Hepatocyte (in vitro differentiated cells): Measurements from ENCODE around the gene LCE3D. TPM values are rescaled to one million over a fixed set of nuclear protein-coding genes. Genes with fewer than 3 reads are reported as not detected.

Source experiments
- DNase-seq: peaks from one replicate; pipeline ENCODE4 v3.0.0-alpha.2; 2016; ENCODE audit warnings: low spot score
- H2AFZ ChIP-seq: fragments of 200-600 bp; sonication (generic); 2 replicates; pipeline ENCODE4 v1.6.0; 2016; ENCODE audit warnings: antibody characterized with exemption, mild to moderate bottlenecking
- H3K27ac ChIP-seq: fragments of 200-600 bp; sonication (generic); 2 replicates; pipeline ENCODE4 v1.5.1; 2016; ENCODE audit warnings: mild to moderate bottlenecking
- H3K27me3 ChIP-seq: fragments of 200-600 bp; sonication (generic); 2 replicates; pipeline ENCODE4 v1.6.1; 2016
- H3K36me3 ChIP-seq: fragments of 200-600 bp; sonication (generic); replicated peaks from 2 replicates; pipeline ENCODE4 v1.5.1; 2016; ENCODE audit warnings: low read depth; ENCODE audit not compliant: insufficient read depth
- H3K4me1 ChIP-seq: fragments of 200-600 bp; sonication (generic); 2 replicates; pipeline ENCODE4 v1.5.1; 2016; ENCODE audit warnings: mild to moderate bottlenecking, moderate library complexity; ENCODE audit not compliant: insufficient read depth
- H3K4me2 ChIP-seq: fragments of 200-600 bp; sonication (generic); 2 replicates; pipeline ENCODE4 v1.6.0; 2016
- H3K4me3 ChIP-seq: fragments of 200-600 bp; sonication (generic); 2 replicates; pipeline ENCODE4 v1.5.1; 2016; ENCODE audit warnings: mild to moderate bottlenecking
- H3K79me2 ChIP-seq: fragments of 200-600 bp; sonication (generic); 2 replicates; pipeline ENCODE4 v1.6.0; 2017; ENCODE audit warnings: mild to moderate bottlenecking
- H3K9me2 ChIP-seq: fragments of 200-600 bp; sonication (generic); replicated peaks from 2 replicates; pipeline ENCODE4 v1.6.0; 2017; ENCODE audit warnings: mild to moderate bottlenecking; ENCODE audit not compliant: insufficient read depth
- H3K9me3 ChIP-seq: fragments of 200-600 bp; sonication (generic); 2 replicates; pipeline ENCODE4 v1.5.1; 2016; ENCODE audit warnings: low read depth, mild to moderate bottlenecking
- H4K20me1 ChIP-seq: fragments of 200-600 bp; sonication (generic); 2 replicates; pipeline ENCODE4 v1.6.0; 2016; ENCODE audit warnings: mild to moderate bottlenecking; ENCODE audit not compliant: insufficient read depth, poor library complexity, severe bottlenecking
- EZH2 ChIP-seq: fragments of 200-600 bp; sonication (generic); IDR thresholded peaks from 2 replicates; pipeline ENCODE4 v1.6.1; 2016; ENCODE audit warnings: antibody characterized with exemption, mild to moderate bottlenecking, borderline replicate concordance
- EZH2phosphoT487 ChIP-seq: fragments of 200-600 bp; sonication (generic); IDR thresholded peaks from one replicate; pipeline ENCODE4 v1.6.1; 2018; ENCODE audit warnings: antibody characterized with exemption, mild to moderate bottlenecking, low read depth, moderate library complexity; ENCODE audit not compliant: unreplicated experiment, severe bottlenecking
- whole genome bisulfite sequencing: methylation state at CpG from one replicate; pipeline ENCODE4 v1.1.6; 2016; ENCODE audit warnings: low lambda C conversion rate; ENCODE audit errors: missing lambda C conversion rate; 5-methylcytosine and 5-hydroxymethylcytosine counted together
- polyA plus RNA-seq: library from polyadenylated mRNA; unstranded; fragments of >200 nt; fragmentation: Nextera tagmentation; extraction: Ambion mirVana; gene quantifications from 2 replicates; pipeline ENCODE4 v1.2.1, GENCODE V29; 2016
- total RNA-seq: library from RNA; depleted of rRNA; stranded (reverse); fragments of >200 nt; gene quantifications from 2 replicates; pipeline ENCODE4 v1.2.3, GENCODE V29; 2014
- TF ChIP-seq, protein P1 (sequence below): fragments of 200-600 bp; sonication (generic); IDR thresholded peaks from 2 replicates; pipeline ENCODE4 v1.5.1; 2016; ENCODE audit warnings: antibody characterized with exemption, mild to moderate bottlenecking; ENCODE audit not compliant: poor library complexity

The LCE3D gene, protein sequence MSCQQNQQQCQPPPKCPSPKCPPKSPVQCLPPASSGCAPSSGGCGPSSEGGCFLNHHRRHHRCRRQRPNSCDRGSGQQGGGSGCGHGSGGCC
- total RNA-seq: not detected in 2 replicates
- polyA plus RNA-seq: not detected in 2 replicates

DNA sequence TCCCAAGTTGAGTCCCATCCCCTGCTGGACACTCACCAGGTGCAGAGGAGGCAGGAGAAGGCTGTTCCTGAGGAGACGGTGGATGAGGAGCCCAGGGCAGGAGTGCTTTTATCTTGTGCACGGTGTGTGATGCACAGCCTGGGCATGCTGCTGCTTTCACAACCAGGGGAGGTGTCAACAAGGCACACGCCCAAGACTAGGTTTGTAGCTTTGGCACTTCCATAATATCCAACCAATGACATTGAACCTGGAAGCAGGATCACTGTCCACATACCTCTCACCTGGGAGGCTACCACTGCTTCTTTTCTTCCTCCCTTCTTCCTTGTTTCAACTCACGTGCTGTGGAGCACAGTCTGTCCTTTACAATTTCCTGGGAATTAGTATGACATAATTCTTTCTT, at the start of gene LCE3D:
Gene LCE3D (minus strand): TSS at position 84 of the 400 bp plus-strand sequence. CDS start 580 bp downstream, outside the sequence.
- Histone ChIP-seq H3K79me2 (no peaks in the 10 kb centered on the region), H3K27me3 (no peaks in the 10 kb centered on the region), H3K27ac (no peak within 1 kb of the TSS), H3K9me2 (no peaks in the 10 kb centered on the region), H4K20me1 (no peaks in the 10 kb centered on the region), H3K36me3 (no peaks in the 10 kb centered on the region), H3K4me3 (no peak within 1 kb of the TSS), H3K4me2 (no peak within 1 kb of the TSS), H3K9me3 (no peaks in the 10 kb centered on the region), H2AFZ (no peak within 1 kb of the TSS), H3K4me1 (no peaks in the 10 kb centered on the region)
- DNase-seq: no peak
- WGBS: 46% methylated on average over 4 of the region's 4 CpGs
- no peak for TF ChIP-seq EZH2phosphoT487
- TF ChIP-seq EZH2: no peak
- TF ChIP-seq, protein P1, sequence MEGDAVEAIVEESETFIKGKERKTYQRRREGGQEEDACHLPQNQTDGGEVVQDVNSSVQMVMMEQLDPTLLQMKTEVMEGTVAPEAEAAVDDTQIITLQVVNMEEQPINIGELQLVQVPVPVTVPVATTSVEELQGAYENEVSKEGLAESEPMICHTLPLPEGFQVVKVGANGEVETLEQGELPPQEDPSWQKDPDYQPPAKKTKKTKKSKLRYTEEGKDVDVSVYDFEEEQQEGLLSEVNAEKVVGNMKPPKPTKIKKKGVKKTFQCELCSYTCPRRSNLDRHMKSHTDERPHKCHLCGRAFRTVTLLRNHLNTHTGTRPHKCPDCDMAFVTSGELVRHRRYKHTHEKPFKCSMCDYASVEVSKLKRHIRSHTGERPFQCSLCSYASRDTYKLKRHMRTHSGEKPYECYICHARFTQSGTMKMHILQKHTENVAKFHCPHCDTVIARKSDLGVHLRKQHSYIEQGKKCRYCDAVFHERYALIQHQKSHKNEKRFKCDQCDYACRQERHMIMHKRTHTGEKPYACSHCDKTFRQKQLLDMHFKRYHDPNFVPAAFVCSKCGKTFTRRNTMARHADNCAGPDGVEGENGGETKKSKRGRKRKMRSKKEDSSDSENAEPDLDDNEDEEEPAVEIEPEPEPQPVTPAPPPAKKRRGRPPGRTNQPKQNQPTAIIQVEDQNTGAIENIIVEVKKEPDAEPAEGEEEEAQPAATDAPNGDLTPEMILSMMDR: no peak

DNA sequence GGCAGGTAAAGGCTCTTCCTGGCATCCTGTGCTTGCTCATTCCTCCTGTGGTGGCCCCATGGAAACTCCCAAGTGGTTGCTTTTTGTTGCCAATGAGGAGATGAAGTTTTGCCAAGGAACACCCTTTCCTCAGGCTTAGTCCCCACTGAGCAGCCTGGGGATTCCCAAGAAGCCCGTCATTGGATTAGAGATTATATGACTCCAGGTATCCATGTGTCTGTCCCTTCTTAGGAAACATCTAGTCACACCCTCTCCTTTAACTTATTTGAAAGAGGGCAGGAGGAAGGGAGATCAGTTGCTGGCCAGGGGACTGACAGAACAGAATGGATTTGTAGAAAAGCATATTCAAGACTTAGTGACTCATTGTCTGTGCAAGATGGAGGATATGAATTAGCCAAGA, 46.4 kb upstream of the LCE3D start:
- Histone ChIP-seq H3K4me1 (no peaks in the 10 kb centered on the region), H3K9me3 (no peaks in the 10 kb centered on the region), H3K79me2 (no peaks in the 10 kb centered on the region), H4K20me1 (no peaks in the 10 kb centered on the region), H3K36me3 (no peaks in the 10 kb centered on the region), H3K4me2 (no peak overlapping the region), H3K9me2 (no peaks in the 10 kb centered on the region), H2AFZ (no peak overlapping the region), H3K27me3 (no peaks in the 10 kb centered on the region), H3K4me3 (no peak overlapping the region), H3K27ac (no peak overlapping the region)
- 43% methylated on average over 1 of the region's 1 CpG for WGBS
- TF ChIP-seq EZH2 (no peak), EZH2phosphoT487 (no peak)
- TF ChIP-seq, protein P1: no peak
- no peak for DNase-seq

DNA sequence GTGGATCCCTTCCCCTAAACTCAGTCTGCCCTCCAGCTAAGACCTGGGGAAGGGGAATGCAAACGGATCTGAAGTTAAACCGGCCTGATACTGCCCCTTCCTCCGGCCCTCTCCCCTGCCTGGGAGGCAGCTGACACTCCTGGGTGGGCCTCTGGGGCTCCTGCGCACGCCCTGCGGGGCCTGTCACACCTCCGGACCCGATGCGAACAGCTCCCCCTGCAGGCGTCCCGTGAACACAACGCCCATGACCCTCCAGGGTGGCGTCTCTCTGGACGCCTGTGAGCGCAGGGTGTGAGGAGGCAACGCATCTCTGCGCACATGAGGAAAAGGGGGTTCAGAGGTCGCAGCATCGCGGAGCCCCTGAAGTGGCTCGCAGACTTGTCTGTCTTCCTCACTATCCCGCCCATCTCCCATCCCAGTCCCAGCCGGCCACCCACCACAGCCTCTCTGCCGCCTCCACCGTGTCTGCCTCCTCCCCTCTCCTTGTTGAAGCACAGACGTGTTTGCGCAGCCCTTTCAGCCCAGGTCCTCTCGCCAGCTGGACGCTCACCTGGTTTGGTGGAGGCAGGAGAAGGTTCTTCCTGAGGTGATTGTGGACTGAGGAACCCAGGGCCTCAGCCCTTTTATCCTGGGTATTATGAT, 43.0 kb upstream of the LCE3D start:
- H4K20me1 ChIP-seq: no peaks in the 10 kb centered on the region
- WGBS: 82% methylated on average over 21 of the region's 29 CpGs
- DNase-seq: no peak
- no peak overlapping the region for H3K4me3 ChIP-seq
- TF ChIP-seq EZH2 (no peak), EZH2phosphoT487 (no peak)
- TF ChIP-seq, protein P1: no peak
- no peaks in the 10 kb centered on the region for H3K36me3 ChIP-seq
- H3K4me1 ChIP-seq: no peaks in the 10 kb centered on the region
- no peak overlapping the region for H3K27ac ChIP-seq
- no peak overlapping the region for H2AFZ ChIP-seq
- no peaks in the 10 kb centered on the region for H3K79me2 ChIP-seq
- H3K4me2 ChIP-seq: no peak overlapping the region
- H3K9me3 ChIP-seq: no peaks in the 10 kb centered on the region
- H3K9me2 ChIP-seq: no peaks in the 10 kb centered on the region
- no peaks in the 10 kb centered on the region for H3K27me3 ChIP-seq
